NCI-H2171 (cell line): Measurements from ENCODE around the gene ADM5.

Experiments used
- DNase-seq: peaks from one replicate; lab custom pipeline; 2025; lab: John Stamatoyannopoulos, UW

Gene ADM5

GRCh38 chr19:49689133-49690078, at the start of gene ADM5:
ADM5 (plus strand) TSS chr19:49689594; CDS start chr19:49689838, 244 bp downstream.
- DNase-seq: peak; percentile 47

- DNase-seq: peak; percentile 99
Observed at GRCh38 chr19:49640113-49640898, 49.1 kb upstream of the ADM5 start, which contains the start of gene RRAS. RRAS (minus strand) TSS chr19:49640143; CDS start chr19:49640098, 45 bp downstream.

- peak; percentile 99 for DNase-seq
Observed at GRCh38 chr19:49641688-49642491, 47.5 kb upstream of the ADM5 start, which contains the start of gene SCAF1. SCAF1 (plus strand) TSS chr19:49642209; CDS start chr19:49645027, 2,818 bp downstream.

GRCh38 chr19:49642492-49643035, 46.8 kb upstream of the ADM5 start:
- DNase-seq: peak; percentile 15

- no peak for DNase-seq
Observed at GRCh38 chr19:49643466-49643865, 45.9 kb upstream of the ADM5 start.

- no peak for DNase-seq
Observed at GRCh38 chr19:49645592-49645991, 43.8 kb upstream of the ADM5 start.

- DNase-seq: no peak
Observed at GRCh38 chr19:49645995-49646394, 43.4 kb upstream of the ADM5 start.

GRCh38 chr19:49646586-49646985, 42.8 kb upstream of the ADM5 start:
- DNase-seq: no peak

GRCh38 chr19:49651029-49651819, 38.2 kb upstream of the ADM5 start:
- DNase-seq: no peak

- DNase-seq: no peak
Observed at GRCh38 chr19:49651820-49652550, 37.4 kb upstream of the ADM5 start.

- DNase-seq: no peak
Observed at GRCh38 chr19:49652551-49653465, 36.6 kb upstream of the ADM5 start.

- no peak for DNase-seq
Observed at GRCh38 chr19:49653466-49653806, 36.0 kb upstream of the ADM5 start.

- DNase-seq: no peak
Observed at GRCh38 chr19:49654581-49654980, 34.8 kb upstream of the ADM5 start.

GRCh38 chr19:49655570-49656455, 33.6 kb upstream of the ADM5 start:
- DNase-seq: no peak

GRCh38 chr19:49656456-49657109, 32.8 kb upstream of the ADM5 start:
- DNase-seq: no peak

GRCh38 chr19:49657493-49658138, 31.8 kb upstream of the ADM5 start:
- no peak for DNase-seq

GRCh38 chr19:49658139-49658517, 31.3 kb upstream of the ADM5 start:
- no peak for DNase-seq
